ENCODE measurements around the gene ZNF672. TPM values are rescaled to one million over a fixed set of nuclear protein-coding genes. Genes with fewer than 3 reads are reported as not detected.

Gene ZNF672
- polyA plus RNA-seq, 1 experiment: 17.1 TPM

GRCh38 chr1:248834343-248834940 is 3.6 kb upstream of the ZNF672 start:
- Histone ChIP-seq H3K27me3 (ENCODE audit: control insufficient read depth, insufficient read depth, low read length) (no peaks in the 10 kb centered on the region), H3K36me3 (ENCODE audit: control insufficient read depth, insufficient read depth, low read length) (no peaks in the 10 kb centered on the region), H3K4me3 (ENCODE audit: low read depth, low read length) (no peak overlapping the region)
- POLR2A ChIA-PET: no interaction called here
- CTCF ChIA-PET: interaction anchor here (0.7 kb wide), 1 partner anchor 28 kb away, joined by 3 read pairs; no protein-coding TSS in a partner anchor
- TF ChIP-seq CTCF (IDR thresholded peaks at IDR 0.05; ENCODE audit: insufficient read depth, low read depth, low read length): no peak
- no peak for DNase-seq (ENCODE audit: low read depth)

- peak overlapping the region; percentile 97 for H3K4me3 ChIP-seq (ENCODE audit: low read depth, low read length)
- H3K27me3 ChIP-seq (ENCODE audit: control insufficient read depth, insufficient read depth, low read length): no peaks in the 10 kb centered on the region
- POLR2A ChIA-PET: interaction anchor here (0.6 to 1.2 kb wide), 3 partner anchors 9 to 22 kb away, joined by 3 to 5 read pairs (median 3); partner anchors contain the start of gene ZNF692
- CTCF ChIA-PET: interaction anchor here (3.1 to 3.8 kb wide), 2 partner anchors 10 to 21 kb away, joined by 17 to 21 read pairs; partner anchors contain the start of genes SH3BP5L and ZNF692
- no peak for TF ChIP-seq CTCF (IDR thresholded peaks at IDR 0.05; ENCODE audit: insufficient read depth, low read depth, low read length)
- no peaks in the 10 kb centered on the region for H3K36me3 ChIP-seq (ENCODE audit: control insufficient read depth, insufficient read depth, low read length)
- DNase-seq (ENCODE audit: low read depth): no peak
Observed at GRCh38 chr1:248837045-248837780, 811 bp upstream of the ZNF672 start.

GRCh38 chr1:248838357-248839167 is 538 bp downstream of the ZNF672 start:
- no peaks in the 10 kb centered on the region for H3K27me3 ChIP-seq (ENCODE audit: control insufficient read depth, insufficient read depth, low read length)
- peak overlapping the region; percentile 97 for H3K4me3 ChIP-seq (ENCODE audit: low read depth, low read length)
- H3K36me3 ChIP-seq (ENCODE audit: control insufficient read depth, insufficient read depth, low read length): peaks cover 1% of the 10 kb centered on the region; the same call in 1 of the 2 replicates
- no peak for DNase-seq (ENCODE audit: low read depth)
- POLR2A ChIA-PET: interaction anchor here (0.9 to 1.2 kb wide), 2 partner anchors 17 to 20 kb away, joined by 3 to 5 read pairs; partner anchors contain the start of gene ZNF692
- no peak for TF ChIP-seq CTCF (IDR thresholded peaks at IDR 0.05; ENCODE audit: insufficient read depth, low read depth, low read length)
- CTCF ChIA-PET: interaction anchor here (1.1 to 3.8 kb wide), 3 partner anchors 11 to 68 kb away, joined by 3 to 21 read pairs (median 17); partner anchors contain the start of genes SH3BP5L and ZNF692

- no peak for TF ChIP-seq CTCF (IDR thresholded peaks at IDR 0.05; ENCODE audit: insufficient read depth, low read depth, low read length)
- H3K36me3 ChIP-seq (ENCODE audit: control insufficient read depth, insufficient read depth, low read length): peaks cover 1% of the 10 kb centered on the region; the same call in 1 of the 2 replicates
- H3K4me3 ChIP-seq (ENCODE audit: low read depth, low read length): peak overlapping the region; percentile 97
- ChIA-PET CTCF (interaction anchor here (1.1 to 3.8 kb wide), 3 partner anchors 12 to 68 kb away, joined by 3 to 21 read pairs (median 17); partner anchors contain the start of genes SH3BP5L and ZNF692), POLR2A (no interaction called here)
- DNase-seq (ENCODE audit: low read depth): no peak
- no peaks in the 10 kb centered on the region for H3K27me3 ChIP-seq (ENCODE audit: control insufficient read depth, insufficient read depth, low read length)
Observed at GRCh38 chr1:248839168-248839555, 1.1 kb downstream of the ZNF672 start.

All from BJ (cell line).